ENCODE data around the gene SDK1.

GRCh38 chr7:4168541-4168940 is 867.5 kb downstream of the SDK1 start:
- TF ChIP-seq CTCF (conservative IDR thresholded peaks at IDR 0.05; ENCODE audit: low read length) (no peak), EZH2phosphoT487 (IDR thresholded peaks at IDR 0.05; ENCODE audit: borderline replicate concordance, low read depth, low read length) (no peak)

All from OCI-LY7 (cell line).